A549 treated with dexamethasone at 1 μM for 4 hours (cell line): ENCODE results near the gene LAMTOR2. TPM values are rescaled to one million over a fixed set of nuclear protein-coding genes. Genes with fewer than 3 reads are reported as not detected.

Source experiments
- total RNA-seq: library from RNA; stranded (reverse); fragments of 200-300 nt; extraction: Qiagen RNA extraction; gene quantifications from 5 replicates; pipeline ENCODE4 v1.2.3, GENCODE V29; 2022

Gene LAMTOR2
- 146 to 167 TPM (median 153 TPM) in 5 replicates for total RNA-seq

GRCh38 chr1:156054500-156055280, at the start of gene LAMTOR2:
Gene LAMTOR2 (plus strand): TSS chr1:156054782. CDS start chr1:156054890, 108 bp downstream.

GRCh38 chr1:156020293-156021092, 34.1 kb upstream of the LAMTOR2 start, which contains the start of gene SSR2:
Gene SSR2 (minus strand): TSS chr1:156020951. CDS start chr1:156020167, 784 bp downstream.

GRCh38 chr1:156053768-156054499, 648 bp upstream of the LAMTOR2 start, which contains the start of gene UBQLN4:
Gene UBQLN4 (minus strand): TSS chr1:156053798. CDS start chr1:156053701, 97 bp downstream.

GRCh38 chr1:156060937-156061636, 6.5 kb downstream of the LAMTOR2 start, which contains the start of gene RAB25:
Gene RAB25 (plus strand): TSS chr1:156061160. CDS start chr1:156061401, 241 bp downstream.

GRCh38 chr1:156082309-156083091, 27.9 kb downstream of the LAMTOR2 start, which contains the start of gene MEX3A:
Gene MEX3A (minus strand): TSS chr1:156082465. CDS start chr1:156081998, 467 bp downstream.

Other genes with a start within 250 kb of the LAMTOR2 start
- 12.2 to 15.6 TPM (median 14.5 TPM) in 5 replicates for gene GON4L, start 197.6 kb upstream of the LAMTOR2 start, total RNA-seq
- gene SYT11, start 195.2 kb upstream of the LAMTOR2 start, total RNA-seq: 1.1 to 1.5 TPM (median 1.5 TPM) in 5 replicates
- gene RIT1, start 143.4 kb upstream of the LAMTOR2 start, total RNA-seq: 19.0 to 23.3 TPM (median 19.9 TPM) in 5 replicates
- 12.2 to 25.9 TPM (median 21.4 TPM) in 5 replicates for gene KHDC4, start 120.4 kb upstream of the LAMTOR2 start, total RNA-seq
- gene RXFP4, start 113.1 kb upstream of the LAMTOR2 start, total RNA-seq: 0.07 TPM in 1 of 5 replicates, not detected in the others
- gene ARHGEF2, start 76.2 kb upstream of the LAMTOR2 start, total RNA-seq: 31.6 to 38.1 TPM (median 34.0 TPM) in 5 replicates
- 247 to 274 TPM (median 264 TPM) in 5 replicates for gene SSR2, start 33.8 kb upstream of the LAMTOR2 start, total RNA-seq
- 33.9 to 43.6 TPM (median 42.2 TPM) in 5 replicates for gene UBQLN4, start 984 bp upstream of the LAMTOR2 start, total RNA-seq
- gene RAB25, start 6.4 kb downstream of the LAMTOR2 start, total RNA-seq: 0.16 TPM in 1 of 5 replicates, not detected in the others
- gene MEX3A, start 27.7 kb downstream of the LAMTOR2 start, total RNA-seq: 0.76 to 2.6 TPM (median 1.7 TPM) in 5 replicates
- 607 to 803 TPM (median 745 TPM) in 5 replicates for gene LMNA, start 59.9 kb downstream of the LAMTOR2 start, total RNA-seq
- 0.31 to 0.51 TPM (median 0.42 TPM) in 5 replicates for gene SEMA4A, start 98.8 kb downstream of the LAMTOR2 start, total RNA-seq
- 26.3 to 31.0 TPM (median 27.5 TPM) in 5 replicates for gene SLC25A44, start 139.3 kb downstream of the LAMTOR2 start, total RNA-seq
- gene PMF1, start 158.2 kb downstream of the LAMTOR2 start, total RNA-seq: 55.3 to 59.8 TPM (median 58.8 TPM) in 5 replicates
- 0.23 to 0.47 TPM (median 0.29 TPM) in 3 of 5 replicates, not detected in the others for gene BGLAP, start 187.4 kb downstream of the LAMTOR2 start, total RNA-seq
- 2.4 to 4.7 TPM (median 2.8 TPM) in 5 replicates for gene PAQR6, start 193.3 kb downstream of the LAMTOR2 start, total RNA-seq
- gene SMG5, start 228.0 kb downstream of the LAMTOR2 start, total RNA-seq: 33.2 to 45.5 TPM (median 42.2 TPM) in 5 replicates
- gene TMEM79, start 229.5 kb downstream of the LAMTOR2 start, total RNA-seq: 4.8 to 8.1 TPM (median 7.4 TPM) in 5 replicates
- gene GLMP, start 240.9 kb downstream of the LAMTOR2 start, total RNA-seq: 32.2 to 45.8 TPM (median 45.0 TPM) in 5 replicates
- gene VHLL, start 244.5 kb downstream of the LAMTOR2 start, total RNA-seq: not detected in 5 replicates